Mesendoderm (in vitro differentiated cells): ENCODE measurements around the gene UQCC2.

Source experiments
- DNase-seq: peaks from one replicate; pipeline ENCODE4 v3.0.0; 2013
- H2AK5ac ChIP-seq: 2 replicates; pipeline ENCODE4 v1.6.1; 2013; ENCODE audit warnings: low read length, inconsistent platforms
- H2BK120ac ChIP-seq: 2 replicates; pipeline ENCODE4 v1.6.1; 2013; ENCODE audit warnings: low read depth, mild to moderate bottlenecking, low read length, moderate library complexity, mixed read lengths
- H2BK15ac ChIP-seq: replicated peaks from 2 replicates; pipeline ENCODE4 v1.6.1; 2013; ENCODE audit warnings: low read depth, mild to moderate bottlenecking, moderate library complexity
- H2BK5ac ChIP-seq: 2 replicates; pipeline ENCODE4 v1.6.1; 2013; ENCODE audit warnings: low read length, inconsistent platforms
- H3K18ac ChIP-seq: 2 replicates; pipeline ENCODE4 v1.6.1; 2013; ENCODE audit warnings: mild to moderate bottlenecking, low read length, mixed read lengths
- H3K23ac ChIP-seq: one replicate; pipeline ENCODE4 v1.6.1; 2013; ENCODE audit warnings: low read length
- H3K27ac ChIP-seq: 2 replicates; pipeline ENCODE4 v1.5.1; 2013; ENCODE audit warnings: low read depth, mild to moderate bottlenecking, inconsistent platforms, low read length, moderate library complexity
- H3K27me3 ChIP-seq: 2 replicates; pipeline ENCODE4 v1.6.1; 2013; ENCODE audit warnings: low read length, control low read depth, mild to moderate bottlenecking, inconsistent platforms; ENCODE audit not compliant: insufficient read depth, poor library complexity
- H3K36me3 ChIP-seq: 2 replicates; pipeline ENCODE4 v1.6.1; 2013; ENCODE audit warnings: low read length, inconsistent platforms; ENCODE audit not compliant: control insufficient read depth, insufficient read depth
- H3K4ac ChIP-seq: one replicate; pipeline ENCODE4 v1.6.1; 2013; ENCODE audit warnings: low read depth, mild to moderate bottlenecking, low read length, moderate library complexity
- H3K4me1 ChIP-seq: 2 replicates; pipeline ENCODE4 v1.6.1; 2013; ENCODE audit warnings: low read depth, low read length, inconsistent platforms; ENCODE audit not compliant: control insufficient read depth
- H3K4me2 ChIP-seq: 2 replicates; pipeline ENCODE4 v1.6.1; 2013; ENCODE audit warnings: low read length
- H3K4me3 ChIP-seq: 2 replicates; pipeline ENCODE4 v1.5.1; 2013; ENCODE audit warnings: mild to moderate bottlenecking, low read length
- H3K56ac ChIP-seq: one replicate; pipeline ENCODE4 v1.6.1; 2013; ENCODE audit warnings: low read length
- H3K79me1 ChIP-seq: 2 replicates; pipeline ENCODE4 v1.6.1; 2013; ENCODE audit warnings: low read length, inconsistent platforms
- H3K79me2 ChIP-seq: 2 replicates; pipeline ENCODE4 v1.6.1; 2013; ENCODE audit warnings: mild to moderate bottlenecking, low read length; ENCODE audit not compliant: control insufficient read depth, insufficient read depth
- H3K9ac ChIP-seq: 2 replicates; pipeline ENCODE4 v1.6.1; 2013; ENCODE audit warnings: low read length, inconsistent platforms
- H4K5ac ChIP-seq: one replicate; pipeline ENCODE4 v1.6.1; 2013; ENCODE audit warnings: low read length
- H4K8ac ChIP-seq: one replicate; pipeline ENCODE4 v1.6.1; 2013; ENCODE audit warnings: low read depth, mild to moderate bottlenecking, control low read depth, low read length, moderate library complexity
- WGBS: extraction: QIAGEN DNeasy Blood & Tissue Kit; methylation state at CpG from one replicate; pipeline ENCODE4 v1.1.7; 2013; ENCODE audit warnings: low lambda C conversion rate, missing lambda C conversion rate; ENCODE audit not compliant: insufficient coverage; ENCODE audit errors: extremely low coverage; 5-methylcytosine and 5-hydroxymethylcytosine counted together

UQCC2 gene

DNA sequence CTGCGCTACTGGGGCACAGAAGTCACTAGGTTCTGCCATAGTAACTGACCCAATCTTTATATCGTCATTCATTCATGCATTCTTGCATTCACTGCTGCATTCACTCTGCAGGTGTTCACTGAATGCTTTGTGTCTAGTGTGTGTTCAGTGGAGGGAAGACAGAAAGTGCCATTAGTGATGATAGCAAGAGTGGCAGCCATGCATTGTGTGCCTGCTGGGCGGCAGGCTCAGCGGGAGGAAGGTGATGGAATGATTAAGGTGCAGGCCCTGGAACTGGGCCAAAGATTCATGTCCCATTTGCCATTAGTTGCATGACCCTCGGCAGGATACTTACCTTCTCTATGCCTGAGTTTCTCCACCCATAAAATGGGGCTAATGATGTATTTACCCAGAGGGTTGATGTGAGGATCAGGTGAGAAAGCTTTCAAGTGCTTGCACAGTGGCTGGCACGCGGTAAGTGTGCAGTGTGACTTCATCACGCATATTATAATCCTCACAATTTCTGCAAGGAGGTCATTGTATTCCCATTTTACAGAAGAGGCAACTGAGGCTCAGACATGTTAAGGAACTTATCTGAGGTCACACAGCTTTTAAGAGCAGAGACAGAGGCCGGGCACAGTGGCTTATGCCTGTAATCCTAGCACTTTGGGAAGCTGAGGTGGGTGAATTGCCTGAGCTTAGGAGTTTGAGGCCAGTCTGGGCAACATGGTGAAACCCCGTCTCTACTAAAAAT, 50.2 kb downstream of the UQCC2 start:
- no peak overlapping the region for H3K18ac ChIP-seq
- no peaks in the 10 kb centered on the region for H3K79me1 ChIP-seq
- no peaks in the 10 kb centered on the region for H3K27me3 ChIP-seq
- H4K5ac ChIP-seq = no peak overlapping the region
- H2BK15ac ChIP-seq = no peak overlapping the region
- no peaks in the 10 kb centered on the region for H3K79me2 ChIP-seq
- no peaks in the 10 kb centered on the region for H3K4me1 ChIP-seq
- no peak overlapping the region for H3K4me2 ChIP-seq
- no peak for DNase-seq
- no peak overlapping the region for H2AK5ac ChIP-seq
- no CpG with 5 or more reads among the region's 10 CpGs for WGBS
- no peak overlapping the region for H3K23ac ChIP-seq
- no peak overlapping the region for H2BK5ac ChIP-seq
- no peak overlapping the region for H3K4me3 ChIP-seq
- no peak overlapping the region for H3K56ac ChIP-seq
- no peak overlapping the region for H3K4ac ChIP-seq
- H3K9ac ChIP-seq = no peak overlapping the region
- H3K27ac ChIP-seq = no peak overlapping the region
- no peaks in the 10 kb centered on the region for H3K36me3 ChIP-seq
- H2BK120ac ChIP-seq = no peak overlapping the region
- no peak overlapping the region for H4K8ac ChIP-seq

DNA sequence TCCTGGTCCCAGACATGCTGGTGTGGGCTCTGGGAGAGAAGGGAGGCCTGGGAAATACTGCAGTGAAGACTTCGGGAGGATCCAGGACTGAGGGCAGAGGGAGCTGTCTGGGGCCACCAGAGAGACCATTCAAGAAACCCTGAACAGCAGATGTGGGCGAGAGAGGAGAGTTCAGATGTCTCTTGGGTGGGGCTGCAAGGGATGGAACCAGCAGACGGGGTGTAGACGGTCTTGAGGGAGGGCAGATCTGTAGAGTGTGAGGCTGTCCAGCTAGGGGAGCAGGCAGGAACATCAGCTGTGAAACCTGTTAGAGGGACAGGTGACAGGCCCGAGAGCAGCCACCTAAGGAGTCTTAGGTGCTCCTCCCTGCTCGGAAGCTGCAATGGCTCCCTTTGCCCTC, 51.5 kb downstream of the UQCC2 start:
- no peak for DNase-seq
- Histone ChIP-seq H4K5ac (no peak overlapping the region), H3K4ac (no peak overlapping the region), H3K79me1 (no peaks in the 10 kb centered on the region), H3K4me3 (no peak overlapping the region), H3K36me3 (no peaks in the 10 kb centered on the region), H3K27ac (no peak overlapping the region), H3K27me3 (no peaks in the 10 kb centered on the region), H3K4me1 (no peaks in the 10 kb centered on the region), H3K23ac (no peak overlapping the region), H2AK5ac (no peak overlapping the region), H4K8ac (no peak overlapping the region), H2BK120ac (no peak overlapping the region), H3K56ac (no peak overlapping the region), H3K4me2 (no peak overlapping the region), H3K79me2 (no peaks in the 10 kb centered on the region), H2BK15ac (no peak overlapping the region), H2BK5ac (no peak overlapping the region), H3K9ac (no peak overlapping the region), H3K18ac (no peak overlapping the region)
- WGBS = no CpG with 5 or more reads among the region's 6 CpGs

DNA sequence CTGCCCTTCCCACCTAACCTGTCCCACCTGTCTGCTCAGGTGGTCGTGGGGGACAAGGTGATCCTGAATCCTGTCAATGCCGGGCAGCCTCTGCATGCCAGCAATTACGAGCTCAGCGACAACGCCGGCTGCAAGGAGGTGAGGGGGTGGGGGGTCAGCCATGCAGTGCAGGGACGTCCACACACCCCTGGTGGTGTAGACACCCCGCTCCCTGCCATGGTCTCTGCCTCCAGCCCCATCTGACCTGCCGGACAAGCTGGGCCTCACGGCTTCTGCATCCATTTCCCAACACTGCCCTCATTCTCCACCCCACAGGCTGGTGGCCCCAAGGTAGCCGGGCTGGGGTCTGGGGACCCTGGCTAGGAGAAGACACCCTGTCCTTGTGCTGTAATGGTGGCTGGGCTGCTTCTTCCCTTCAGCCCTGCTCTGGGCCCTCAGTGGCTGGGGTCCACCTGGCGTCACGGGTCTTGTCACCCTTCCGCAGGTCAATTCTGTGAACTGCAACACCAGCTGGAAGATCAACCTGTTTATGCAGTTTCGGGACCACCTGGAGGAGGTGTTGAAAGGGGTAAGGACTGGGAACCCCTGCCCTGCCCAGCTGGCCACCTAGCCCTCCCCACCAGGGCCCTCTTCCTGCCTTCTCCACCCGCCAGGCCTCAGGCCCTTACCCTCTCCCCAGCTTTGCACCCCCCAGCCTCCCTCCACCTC, 52.4 kb downstream of the UQCC2 start:
- H3K27ac ChIP-seq = no peak overlapping the region
- H3K27me3 ChIP-seq = no peaks in the 10 kb centered on the region
- H3K56ac ChIP-seq = no peak overlapping the region
- H3K4me1 ChIP-seq = no peaks in the 10 kb centered on the region
- H3K79me2 ChIP-seq = no peaks in the 10 kb centered on the region
- H3K4me3 ChIP-seq = no peak overlapping the region
- H3K9ac ChIP-seq = no peak overlapping the region
- WGBS = no CpG with 5 or more reads among the region's 16 CpGs
- DNase-seq = no peak
- H2AK5ac ChIP-seq = no peak overlapping the region
- H3K4ac ChIP-seq = no peak overlapping the region
- no peak overlapping the region for H2BK15ac ChIP-seq
- H2BK120ac ChIP-seq = no peak overlapping the region
- no peaks in the 10 kb centered on the region for H3K36me3 ChIP-seq
- no peak overlapping the region for H3K4me2 ChIP-seq
- no peak overlapping the region for H3K23ac ChIP-seq
- H2BK5ac ChIP-seq = no peak overlapping the region
- no peaks in the 10 kb centered on the region for H3K79me1 ChIP-seq
- no peak overlapping the region for H3K18ac ChIP-seq
- no peak overlapping the region for H4K5ac ChIP-seq
- H4K8ac ChIP-seq = no peak overlapping the region

DNA sequence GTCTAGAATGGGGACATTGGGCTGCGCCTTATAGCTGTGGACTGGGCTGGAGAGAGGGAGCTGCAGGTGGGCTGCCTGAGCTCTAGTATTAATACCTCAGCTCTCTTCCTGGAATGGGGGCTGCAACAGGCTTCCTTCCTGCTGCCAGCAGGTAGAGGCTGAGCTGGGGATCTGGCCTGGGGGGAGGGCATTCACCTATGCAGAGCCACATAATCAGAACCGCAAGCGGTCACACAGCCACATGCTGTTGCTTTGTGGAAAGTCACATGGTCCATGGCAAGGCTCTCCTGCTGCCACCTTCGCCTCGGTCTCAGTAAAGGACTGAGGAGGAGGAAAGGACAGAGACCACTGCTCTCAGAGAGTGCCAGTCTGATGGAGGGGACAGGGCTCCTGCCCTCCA, 54.7 kb downstream of the UQCC2 start:
- Histone ChIP-seq H4K5ac (no peak overlapping the region), H2BK120ac (no peak overlapping the region), H4K8ac (no peak overlapping the region), H3K36me3 (no peaks in the 10 kb centered on the region), H3K79me2 (no peaks in the 10 kb centered on the region), H3K56ac (no peak overlapping the region), H3K4ac (no peak overlapping the region), H3K18ac (no peak overlapping the region), H3K4me2 (no peak overlapping the region), H2BK15ac (no peak overlapping the region), H3K23ac (no peak overlapping the region), H3K4me1 (no peaks in the 10 kb centered on the region), H3K27ac (no peak overlapping the region), H3K27me3 (no peaks in the 10 kb centered on the region), H3K79me1 (no peaks in the 10 kb centered on the region), H3K9ac (no peak overlapping the region), H3K4me3 (no peak overlapping the region), H2AK5ac (no peak overlapping the region), H2BK5ac (no peak overlapping the region)
- WGBS = no CpG with 5 or more reads among the region's 5 CpGs
- no peak for DNase-seq

DNA sequence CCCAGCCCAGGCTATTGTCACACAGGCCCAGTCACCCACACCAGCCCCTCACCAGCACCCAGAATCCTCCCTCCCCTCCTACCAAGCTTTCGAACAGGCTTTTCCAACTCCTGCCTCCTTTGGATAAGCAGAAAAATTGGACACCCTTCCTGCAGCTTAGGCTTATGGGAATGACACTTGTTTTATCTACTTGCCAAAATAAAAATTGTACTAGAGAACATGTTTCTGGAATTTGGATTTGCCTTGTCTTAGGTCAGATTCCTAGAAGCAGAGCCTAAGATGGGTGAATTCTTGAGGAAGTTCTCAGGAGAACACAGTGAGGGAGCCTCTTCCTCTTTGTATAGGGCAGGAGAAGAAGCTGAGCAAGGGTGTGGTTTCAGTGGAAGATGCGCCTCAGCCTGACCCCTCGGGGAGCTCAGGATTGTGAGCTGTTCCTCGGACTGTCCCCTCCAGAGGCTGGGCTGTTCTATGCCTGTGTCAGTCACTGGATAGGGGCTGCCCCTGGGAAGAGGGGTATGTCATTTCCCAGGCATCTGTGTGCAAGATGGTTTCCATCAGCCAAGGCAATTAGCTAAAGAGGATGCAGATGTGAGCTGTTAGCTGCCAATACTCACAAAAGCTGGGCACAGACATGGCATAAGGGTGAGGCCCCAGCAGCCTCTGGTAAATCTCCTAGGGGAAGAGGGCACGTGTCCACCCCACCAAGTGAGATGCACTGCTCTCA, 56.5 kb downstream of the UQCC2 start:
- DNase-seq = no peak
- H2BK15ac ChIP-seq = no peak overlapping the region

More for the DNA sequence above, 56.5 kb downstream of the UQCC2 start:
- H3K27me3 ChIP-seq = no peaks in the 10 kb centered on the region
- H3K4ac ChIP-seq = no peak overlapping the region
- H3K79me2 ChIP-seq = no peaks in the 10 kb centered on the region
- H3K56ac ChIP-seq = no peak overlapping the region
- no peak overlapping the region for H2BK5ac ChIP-seq
- H4K5ac ChIP-seq = no peak overlapping the region
- no peaks in the 10 kb centered on the region for H3K79me1 ChIP-seq
- no peak overlapping the region for H3K18ac ChIP-seq
- no peak overlapping the region for H4K8ac ChIP-seq
- H3K9ac ChIP-seq = no peak overlapping the region
- H3K4me2 ChIP-seq = no peak overlapping the region
- no peak overlapping the region for H2AK5ac ChIP-seq
- H3K27ac ChIP-seq = no peak overlapping the region
- no peak overlapping the region for H3K4me3 ChIP-seq
- H3K23ac ChIP-seq = no peak overlapping the region
- WGBS = no CpG with 5 or more reads among the region's 5 CpGs
- no peaks in the 10 kb centered on the region for H3K36me3 ChIP-seq
- no peaks in the 10 kb centered on the region for H3K4me1 ChIP-seq
- H2BK120ac ChIP-seq = no peak overlapping the region
